Heart right ventricle (tissue), 16 donors: ENCODE data around the gene ACCS. TPM values are rescaled to one million over a fixed set of nuclear protein-coding genes. Genes with fewer than 3 reads are reported as not detected.

Experiments used
- ATAC-seq, 8 donors: fragments of 200-7000 bp; cut with Tn5 transposase; one replicate each; pipeline ENCODE4 v1.9.1; 2020; ENCODE audit warnings: mild to moderate bottlenecking in 8 of 8, moderate library complexity in 8 of 8, moderate number of reproducible peaks in 1 of 8
- DNase-seq, 2 donors: peaks; one replicate each; pipeline ENCODE4 v3.0.0-alpha.2; 2020
- H3K27ac ChIP-seq, 10 donors: fragments of 200-600 bp; sonication (generic) in 2 of 10; one replicate each; pipeline versions ENCODE4 v1.5.0 to v1.8.0; 2020 to 2022; ENCODE audit warnings: mild to moderate bottlenecking in 3 of 10
- H3K27me3 ChIP-seq, 7 donors: fragments of 200-600 bp; one replicate each; pipeline ENCODE4 v1.8.0; 2021 to 2022; ENCODE audit warnings: mild to moderate bottlenecking in 2 of 7
- H3K36me3 ChIP-seq, 9 donors: fragments of 200-600 bp; sonication (generic) in 1 of 9; one replicate each; pipeline versions ENCODE4 v1.5.0 to v1.8.0; 2020 to 2022; ENCODE audit warnings: mild to moderate bottlenecking in 2 of 9
- H3K4me1 ChIP-seq, 9 donors: fragments of 200-600 bp; sonication (generic) in 1 of 9; one replicate each; pipeline versions ENCODE4 v1.5.0 to v1.8.0; 2020 to 2022; ENCODE audit warnings: mild to moderate bottlenecking in 4 of 9
- H3K4me3 ChIP-seq, 10 donors: fragments of 200-600 bp; sonication (generic) in 2 of 10; one replicate each; pipeline versions ENCODE4 v1.5.0 to v1.8.0; 2020 to 2022; ENCODE audit warnings: mild to moderate bottlenecking in 7 of 10, moderate library complexity in 2 of 10
- H3K9me3 ChIP-seq, 11 donors: fragments of 200-600 bp in 10 of 11; sonication (generic) in 2 of 11; one replicate each; pipeline versions ENCODE4 v1.5.0 to v1.8.0; 2013 to 2022; ENCODE audit warnings: mild to moderate bottlenecking in 2 of 11, control low read depth in 1 of 11, moderate library complexity in 1 of 11
- CTCF ChIP-seq, 9 donors: fragments of 200-600 bp; sonication (generic) in 2 of 9; IDR thresholded peaks; one replicate each; pipeline versions ENCODE4 v1.5.0 to v1.8.0; 2021 to 2022; ENCODE audit warnings: antibody characterized with exemption in 9 of 9, mild to moderate bottlenecking in 5 of 9, moderate library complexity in 1 of 9
- WGBS, 2 donors: extraction: QIAGEN DNeasy Blood & Tissue Kit; methylation state at CpG; one replicate each; pipeline ENCODE4 v1.1.7; 2013; ENCODE audit warnings: inconsistent platforms in 1 of 2; 5-methylcytosine and 5-hydroxymethylcytosine counted together
- intact Hi-C, 10 donors: fragments of 100-400 bp; cut with DNase I; formaldehyde crosslinking; loops; one replicate each; pipeline versions ENCODE4 v1.11.1 to v1.14.2; 2022
- long read RNA-seq, 3 donors: library from polyadenylated mRNA; unstranded; transcript quantifications; one replicate each; pipeline ENCODE4 v2.0.0, GENCODE V29; 2020 to 2021
- polyA plus RNA-seq, 2 donors: library from polyadenylated mRNA; stranded (reverse); fragments of 200-250 nt; gene quantifications; one replicate each; pipeline ENCODE4 v1.2.3, GENCODE V29; 2013
- total RNA-seq, 10 donors: library from RNA; stranded (reverse); fragmentation: NEBNext Ultra II Directional in 3 of 10; extraction: Animal tissue kit (Norgen Biotek cat#: 25700) in 3 of 10; gene quantifications; one replicate each; pipeline versions ENCODE4 v1.2.1 to v1.2.4, GENCODE V29; 2021 to 2023
- donor health status: Arrhythmogenic right ventricular cardiomyopathy.
- donor health status: ischemic (EF 13 %, LVEDD 7.1; RV severe dilation, severe dysfunction).
- donor health status: healthy with polysubstance abuse.
- donor health status: DM: no; HTN: yes; CAD: no.
- donor health status: DM: no; HTN: no; CAD: no.
- donor health status: ischemic (EF 25% LVEDD 6.9; RV normal size, moderate dysfunction).
- donor health status: ischemic (EF 25% LVEDD 5.7; RV mildly dilated, moderate dysfunction).
- donor health status: healthy.
- donor health status: DM: yes; HTN: yes; CAD: no.
- donor health status: Ischemic cardiomyopathy.
- donor health status: ischemic (EF 35%, LVEDD 5.7; RV mildly dilated, moderate dysfunction).
- donor health status: nonischemic (EF 11% LVEDD 7.7; RV severe dilation, severe dysfunction).
- donor health status: DM: yes; HTN: yes; CAD: no.
- donor health status: PGD.
- donor health status: ischemic (EF 29% LVEDD 5.4; RV normal size, mild dysfunction).
- donor health status: nonischemic (EF 23%, LVEDD 6.1; RV moderate dilation, normal function).

The ACCS gene
- total RNA-seq: 10 to 100 TPM in 2 of 10 donors, 1 to 10 TPM in 8; 5.5 to 19.6 (median 8.2) TPM
- polyA plus RNA-seq: 10 to 100 TPM in 1 of 2 donors, 1 to 10 TPM in 1; 2.6 to 32.7 TPM
- long read RNA-seq, donor 1, partial matches to known transcripts: 4 of 13 reads
- long read RNA-seq, donor 1, other reads (novel, unspliced or antisense): 6 of 13 reads
- long read RNA-seq, donor 2, partial matches to known transcripts: 3 of 5 reads
- long read RNA-seq, donor 2, other reads (novel, unspliced or antisense): 2 of 5 reads
- long read RNA-seq, donor 3, partial matches to known transcripts: 0 of 2 reads
- long read RNA-seq, donor 3, other reads (novel, unspliced or antisense): 1 of 2 reads

GRCh38 chr11:44065841-44066731 lies at the start of gene ACCS:
ACCS (plus strand) TSS chr11:44066270; CDS start chr11:44067628, 1,358 bp downstream.
- peak; percentile 94 to 98 (median 96) for ATAC-seq
- Histone ChIP-seq H3K4me1 (peaks cover 0 to 22% (median 12%) of the 10 kb centered on the region in 9 donors), H3K27ac (peak within 1 kb of the TSS; percentile 63 to 95 (median 90)), H3K9me3 (no peaks in the 10 kb centered on the region), H3K4me3 (peak within 1 kb of the TSS; percentile 66 to 89 (median 74)), H3K27me3 (no peaks in the 10 kb centered on the region), H3K36me3 (peaks cover 0 to 27% (median 0%) of the 10 kb centered on the region in 9 donors)
- intact Hi-C loops: no loop called here
- peak; percentile 94 to 96 for DNase-seq
- peak; percentile 69 to 95 (median 86) for TF ChIP-seq CTCF (IDR thresholded peaks at IDR 0.05)
- WGBS, 2 donors: 0 to 1% methylated on average over 70 of the region's 70 CpGs

GRCh38 chr11:44016546-44017442 lies 49.3 kb upstream of the ACCS start:
- no peak for DNase-seq
- TF ChIP-seq CTCF (IDR thresholded peaks at IDR 0.05): no peak
- peaks cover 4 to 38% (median 29%) of the 10 kb centered on the region in 9 donors for H3K4me1 ChIP-seq

GRCh38 chr11:44017443-44018126 lies 48.5 kb upstream of the ACCS start:
- TF ChIP-seq CTCF (IDR thresholded peaks at IDR 0.05): no peak
- Histone ChIP-seq H3K9me3 (peaks cover 0 to 9% (median 0%) of the 10 kb centered on the region in 11 donors), H3K4me1 (peaks cover 4 to 38% (median 29%) of the 10 kb centered on the region in 9 donors), H3K4me3 (no peak overlapping the region), H3K36me3 (no peaks in the 10 kb centered on the region), H3K27ac (peak overlapping the region in 8 of 10 donors; percentile 11 to 72 (median 52)), H3K27me3 (no peaks in the 10 kb centered on the region)
- intact Hi-C loops: no loop called here
- peak in 4 of 8 donors; percentile 29 to 39 (median 32) for ATAC-seq
- 58 to 69% methylated on average over 3 of the region's 3 CpGs for WGBS, 2 donors
- no peak for DNase-seq

More at GRCh38 chr11:44016546-44017442, 49.3 kb upstream of the ACCS start:
- peaks cover 0 to 3% (median 0%) of the 10 kb centered on the region in 11 donors for H3K9me3 ChIP-seq
- 83 to 93% methylated on average over 2 of the region's 2 CpGs for WGBS, 2 donors
- no peak overlapping the region for H3K4me3 ChIP-seq
- no peaks in the 10 kb centered on the region for H3K27me3 ChIP-seq
- peak overlapping the region in 8 of 10 donors; percentile 9 to 72 (median 44) for H3K27ac ChIP-seq
- no peaks in the 10 kb centered on the region for H3K36me3 ChIP-seq
- intact Hi-C loops: no loop called here
- ATAC-seq: no peak
